MCF 10A (cell line): Measurements from ENCODE around the gene ABLIM2. TPM values are rescaled to one million over a fixed set of nuclear protein-coding genes. Genes with fewer than 3 reads are reported as not detected.

Experiments used
- BruUV-seq: library from RNA; stranded (reverse); fragments of 400-500 nt; replicated peaks from 2 replicates; lab custom pipeline; 2021; lab: Mats Ljungman, UMichigan
- CTCF ChIA-PET: fragments of 300-600 bp; sonication (Branson Sonifier 250); formaldehyde crosslinking; extraction: SDS; loops from one replicate; lab custom pipeline; 2021; ENCODE audit warnings: antibody characterized with exemption, inconsistent platforms; lab: Yijun Ruan, JAX
- POLR2A ChIA-PET: fragments of 300-600, 350-650 bp; sonication (Branson Sonifier 250); formaldehyde crosslinking; extraction: SDS; loops from one replicate; lab custom pipeline; 2020; ENCODE audit warnings: antibody characterized with exemption, inconsistent platforms; lab: Yijun Ruan, JAX
- DNase-seq: peaks from one replicate; pipeline ENCODE4 v3.0.0-alpha.2; 2018; ENCODE audit not compliant: unreplicated experiment
- H3K27ac Mint-ChIP-seq: one replicate; pipeline ENCODE4 v1.8.0; 2022; ENCODE audit warnings: mild to moderate bottlenecking, low read depth, mixed read lengths; ENCODE audit not compliant: unreplicated experiment
- H3K27me3 Mint-ChIP-seq: one replicate; pipeline ENCODE4 v1.8.0; 2022; ENCODE audit warnings: mixed read lengths; ENCODE audit not compliant: insufficient read depth, unreplicated experiment
- H3K36me3 Mint-ChIP-seq: one replicate; pipeline ENCODE4 v1.8.0; 2022; ENCODE audit warnings: mild to moderate bottlenecking, moderate library complexity, mixed read lengths; ENCODE audit not compliant: insufficient read depth, unreplicated experiment
- H3K4me1 Mint-ChIP-seq: one replicate; pipeline ENCODE4 v1.8.0; 2022; ENCODE audit warnings: mixed read lengths; ENCODE audit not compliant: insufficient read depth, unreplicated experiment
- H3K4me3 Mint-ChIP-seq: one replicate; pipeline ENCODE4 v1.8.0; 2022; ENCODE audit warnings: mild to moderate bottlenecking, moderate library complexity, mixed read lengths; ENCODE audit not compliant: unreplicated experiment
- H3K9me3 Mint-ChIP-seq: one replicate; pipeline ENCODE4 v1.8.0; 2022; ENCODE audit warnings: mixed read lengths; ENCODE audit not compliant: unreplicated experiment
- CTCF ChIP-seq: fragments of 200-600 bp; IDR thresholded peaks from one replicate; pipeline ENCODE4 v1.8.0; 2022; ENCODE audit warnings: antibody characterized with exemption, mild to moderate bottlenecking; ENCODE audit not compliant: unreplicated experiment
- intact Hi-C: fragments of 100-400 bp; cut with micrococcal nuclease; formaldehyde crosslinking; loops from 2 replicates; pipeline ENCODE4 v1.14.1; 2022
- total RNA-seq: library from RNA; stranded (reverse); gene quantifications from 2 replicates; pipeline ENCODE4 v1.2.3, GENCODE V29; 2022

ABLIM2 gene
- total RNA-seq, 1 experiment from 2014 or later, result 5.3 TPM

GRCh38 chr4:8177956-8178355 lies 19.3 kb upstream of the ABLIM2 start:
- no peak for DNase-seq
- ChIA-PET POLR2A (no interaction called here), CTCF (interaction anchor here (0.6 to 6.9 kb wide), 6 partner anchors 13 to 249 kb away, joined by 3 to 185 read pairs (median 12); partner anchors contain the start of gene SH3TC1)
- no TSS peak for BruUV-seq
- H3K4me3 Mint-ChIP-seq, result no peak overlapping the region
- H3K27ac Mint-ChIP-seq, result no peak overlapping the region
- no peaks in the 10 kb centered on the region for H3K27me3 Mint-ChIP-seq
- H3K4me1 Mint-ChIP-seq, result peaks cover 17% of the 10 kb centered on the region
- intact Hi-C loops, result loop anchor here (2.0 kb wide), 2 partner anchors 65 to 229 kb away; no protein-coding TSS in a partner anchor
- H3K36me3 Mint-ChIP-seq, result no peaks in the 10 kb centered on the region
- TF ChIP-seq CTCF, result no peak
- no peaks in the 10 kb centered on the region for H3K9me3 Mint-ChIP-seq

DNA sequence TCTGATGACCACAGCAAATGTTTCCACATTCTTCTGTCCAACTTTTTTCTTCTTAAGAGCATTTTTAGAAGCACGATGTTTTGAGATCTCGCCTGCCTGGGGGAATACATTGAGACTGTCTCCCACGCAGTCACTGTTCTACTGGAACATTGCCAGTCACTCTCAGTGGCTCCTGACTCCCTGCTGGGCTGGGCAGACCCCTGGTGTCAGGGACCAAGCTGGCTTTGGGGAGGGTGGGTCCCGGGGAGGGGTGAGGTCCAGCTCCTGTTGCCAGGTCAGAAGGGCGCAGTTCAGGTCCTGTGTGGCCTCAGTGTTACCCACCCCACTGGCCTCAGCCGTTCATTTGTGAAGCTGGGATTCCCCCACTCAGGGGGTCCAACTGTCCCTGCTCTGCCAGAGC lies 18.9 kb upstream of the ABLIM2 start:
- CTCF ChIA-PET, result interaction anchor here (0.6 to 6.9 kb wide), 27 partner anchors 8 to 373 kb away, joined by 3 to 185 read pairs (median 4); partner anchors contain the start of gene SH3TC1
- DNase-seq, result no peak
- POLR2A ChIA-PET, result interaction anchor here (1.0 to 2.0 kb wide), 3 partner anchors 11 to 22 kb away, joined by 3 to 18 read pairs (median 15); partner anchors contain the start of gene SH3TC1
- no peak overlapping the region for H3K4me3 Mint-ChIP-seq
- peaks cover 17% of the 10 kb centered on the region for H3K4me1 Mint-ChIP-seq
- no peaks in the 10 kb centered on the region for H3K27me3 Mint-ChIP-seq
- intact Hi-C loops, result loop anchor here (2.0 kb wide), 2 partner anchors 65 to 229 kb away; no protein-coding TSS in a partner anchor
- no peaks in the 10 kb centered on the region for H3K36me3 Mint-ChIP-seq
- no peak for TF ChIP-seq CTCF
- H3K27ac Mint-ChIP-seq, result no peak overlapping the region
- BruUV-seq, result no TSS peak
- no peaks in the 10 kb centered on the region for H3K9me3 Mint-ChIP-seq

GRCh38 chr4:8176547-8177399 lies 18.2 kb upstream of the ABLIM2 start:
- H3K36me3 Mint-ChIP-seq, result no peaks in the 10 kb centered on the region

More at GRCh38 chr4:8176547-8177399, 18.2 kb upstream of the ABLIM2 start:
- peaks cover 18% of the 10 kb centered on the region for H3K4me1 Mint-ChIP-seq
- ChIA-PET CTCF (interaction anchor here (0.5 to 6.9 kb wide), 46 partner anchors 8 to 861 kb away, joined by 3 to 185 read pairs (median 4); partner anchors contain the start of gene SH3TC1), POLR2A (interaction anchor here (0.9 to 2.0 kb wide), 4 partner anchors 11 to 170 kb away, joined by 3 to 18 read pairs (median 9); partner anchors contain the start of gene SH3TC1)
- intact Hi-C loops, result loop anchor here (1.0 to 2.0 kb wide), 3 partner anchors 16 to 230 kb away; no protein-coding TSS in a partner anchor
- H3K4me3 Mint-ChIP-seq, result no peak overlapping the region
- no peaks in the 10 kb centered on the region for H3K27me3 Mint-ChIP-seq
- peak; percentile 74 for DNase-seq
- BruUV-seq, result no TSS peak
- TF ChIP-seq CTCF, result peak; percentile 95
- H3K9me3 Mint-ChIP-seq, result no peaks in the 10 kb centered on the region
- no peak overlapping the region for H3K27ac Mint-ChIP-seq
